T1000 (cell line): Measurements from ENCODE around the gene HSFX3.
"Not testable (repeated sequence)": the region's sequence is repeated elsewhere in the genome, so short reads cannot be mapped to it uniquely, and the experiment has no call there.

ENCODE experiments used
- DNase-seq: peaks from one replicate; lab custom pipeline; 2025; ENCODE audit warnings: mixed read lengths; lab: John Stamatoyannopoulos, UW

The HSFX3 gene

GRCh38 chrX:149517308-149517707 is 32.4 kb downstream of the HSFX3 start:
- no peak for DNase-seq

- DNase-seq, result no peak
Observed at GRCh38 chrX:149516604-149517003, 33.1 kb downstream of the HSFX3 start.

- no peak for DNase-seq
Observed at GRCh38 chrX:149515954-149516602, 33.6 kb downstream of the HSFX3 start.

- DNase-seq, result no peak
Observed at GRCh38 chrX:149513825-149514428, 35.8 kb downstream of the HSFX3 start.

GRCh38 chrX:149512225-149512885 is 37.4 kb downstream of the HSFX3 start:
- DNase-seq, result no peak

- no peak for DNase-seq
Observed at GRCh38 chrX:149511081-149511480, 38.6 kb downstream of the HSFX3 start.

GRCh38 chrX:149510386-149510785 is 39.3 kb downstream of the HSFX3 start:
- no peak for DNase-seq

- no peak for DNase-seq
Observed at GRCh38 chrX:149508467-149508866, 41.3 kb downstream of the HSFX3 start.

- DNase-seq, result no peak
Observed at GRCh38 chrX:149506349-149506748, 43.4 kb downstream of the HSFX3 start.

- no peak for DNase-seq
Observed at GRCh38 chrX:149505671-149506070, 44.1 kb downstream of the HSFX3 start.

GRCh38 chrX:149504915-149505651 is 44.6 kb downstream of the HSFX3 start, which contains the start of gene IDS:
IDS (minus strand) TSS chrX:149505306; CDS start chrX:149505137, 169 bp downstream.
- DNase-seq, result peak; percentile 33

- DNase-seq, result no peak
Observed at GRCh38 chrX:149504226-149504914, 45.4 kb downstream of the HSFX3 start.

GRCh38 chrX:149503446-149503845 is 46.3 kb downstream of the HSFX3 start:
- peak; percentile 48 for DNase-seq

- DNase-seq, result not testable (repeated sequence)
Observed at GRCh38 chrX:149502923-149503322, 46.8 kb downstream of the HSFX3 start.

- DNase-seq, result no peak
Observed at GRCh38 chrX:149499766-149500165, 50.0 kb downstream of the HSFX3 start.

GRCh38 chrX:149498767-149499166 is 51.0 kb downstream of the HSFX3 start:
- DNase-seq, result no peak
